Ishikawa (cell line): Measurements from ENCODE around the gene MPDZ.

Experiments
- EGR1 ChIP-seq: IDR thresholded peaks from 2 replicates; pipeline ENCODE4 v1.6.1; 2012
- EP300 ChIP-seq: IDR thresholded peaks from 2 replicates; pipeline ENCODE4 v1.6.1; 2012; ENCODE audit warnings: borderline replicate concordance
- NFIC ChIP-seq: IDR thresholded peaks from 2 replicates; pipeline ENCODE4 v1.6.1; 2012
- TEAD4 ChIP-seq: IDR thresholded peaks from 2 replicates; pipeline ENCODE4 v1.6.1; 2012
- YY1 ChIP-seq: IDR thresholded peaks from 2 replicates; pipeline ENCODE4 v1.6.1; 2012; ENCODE audit warnings: low read depth
- TF ChIP-seq, protein P1 (sequence below): IDR thresholded peaks from 2 replicates; pipeline ENCODE4 v1.6.1; 2012

DNA sequence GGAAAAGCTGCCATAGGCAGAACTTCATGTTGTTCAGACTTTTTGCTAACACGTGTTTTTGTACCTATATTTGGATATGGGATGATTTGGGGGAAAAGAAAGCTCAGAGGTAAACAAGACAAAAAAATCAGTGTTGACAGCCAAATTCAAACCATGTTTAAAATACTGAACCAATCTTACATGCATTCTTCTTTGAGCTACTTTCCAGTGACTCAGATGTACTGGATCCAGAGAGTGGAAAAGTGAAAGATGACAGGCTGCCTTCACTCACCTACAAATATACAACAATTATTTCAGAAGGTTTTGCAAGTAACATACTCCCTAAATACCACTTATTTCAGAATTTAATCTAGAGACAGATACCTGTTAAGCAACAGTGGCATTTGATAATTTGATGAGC, 165.7 kb downstream of the MPDZ start:
- no peak for TF ChIP-seq TEAD4
- TF ChIP-seq, protein P1, sequence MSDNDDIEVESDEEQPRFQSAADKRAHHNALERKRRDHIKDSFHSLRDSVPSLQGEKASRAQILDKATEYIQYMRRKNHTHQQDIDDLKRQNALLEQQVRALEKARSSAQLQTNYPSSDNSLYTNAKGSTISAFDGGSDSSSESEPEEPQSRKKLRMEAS: no peak
- TF ChIP-seq NFIC: no peak
- TF ChIP-seq EP300: no peak
- TF ChIP-seq EGR1: no peak
- no peak for TF ChIP-seq YY1
